GM19043 (cell line): Measurements from ENCODE around the gene ZNRF1.

Source experiments
- ATAC-seq: cut with Tn5 transposase; IDR thresholded peaks from one replicate; pipeline ENCODE4 v1.9.1; 2021; ENCODE audit warnings: low read depth; ENCODE audit not compliant: unreplicated experiment

The ZNRF1 gene

DNA sequence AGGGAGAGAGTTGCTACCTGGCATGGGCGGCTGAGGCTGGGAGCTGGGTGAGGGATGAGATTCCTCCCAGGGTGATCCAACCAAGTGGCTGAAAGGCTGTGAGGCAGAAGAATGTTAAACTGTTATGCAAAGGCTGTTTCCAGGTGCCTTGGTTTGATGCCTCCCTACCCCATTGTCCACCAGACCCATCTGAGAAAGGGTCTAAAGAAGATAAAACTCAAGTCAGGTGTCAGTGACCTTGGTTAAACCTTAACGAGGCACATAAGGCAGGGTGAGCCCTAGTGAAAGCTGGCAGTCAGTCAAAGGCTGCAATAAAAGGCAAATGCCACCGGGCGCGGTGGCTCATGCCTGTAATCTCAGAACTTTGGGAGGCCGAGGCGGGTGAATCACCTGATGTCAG, 94.0 kb downstream of the ZNRF1 start:
- ATAC-seq: no peak

DNA sequence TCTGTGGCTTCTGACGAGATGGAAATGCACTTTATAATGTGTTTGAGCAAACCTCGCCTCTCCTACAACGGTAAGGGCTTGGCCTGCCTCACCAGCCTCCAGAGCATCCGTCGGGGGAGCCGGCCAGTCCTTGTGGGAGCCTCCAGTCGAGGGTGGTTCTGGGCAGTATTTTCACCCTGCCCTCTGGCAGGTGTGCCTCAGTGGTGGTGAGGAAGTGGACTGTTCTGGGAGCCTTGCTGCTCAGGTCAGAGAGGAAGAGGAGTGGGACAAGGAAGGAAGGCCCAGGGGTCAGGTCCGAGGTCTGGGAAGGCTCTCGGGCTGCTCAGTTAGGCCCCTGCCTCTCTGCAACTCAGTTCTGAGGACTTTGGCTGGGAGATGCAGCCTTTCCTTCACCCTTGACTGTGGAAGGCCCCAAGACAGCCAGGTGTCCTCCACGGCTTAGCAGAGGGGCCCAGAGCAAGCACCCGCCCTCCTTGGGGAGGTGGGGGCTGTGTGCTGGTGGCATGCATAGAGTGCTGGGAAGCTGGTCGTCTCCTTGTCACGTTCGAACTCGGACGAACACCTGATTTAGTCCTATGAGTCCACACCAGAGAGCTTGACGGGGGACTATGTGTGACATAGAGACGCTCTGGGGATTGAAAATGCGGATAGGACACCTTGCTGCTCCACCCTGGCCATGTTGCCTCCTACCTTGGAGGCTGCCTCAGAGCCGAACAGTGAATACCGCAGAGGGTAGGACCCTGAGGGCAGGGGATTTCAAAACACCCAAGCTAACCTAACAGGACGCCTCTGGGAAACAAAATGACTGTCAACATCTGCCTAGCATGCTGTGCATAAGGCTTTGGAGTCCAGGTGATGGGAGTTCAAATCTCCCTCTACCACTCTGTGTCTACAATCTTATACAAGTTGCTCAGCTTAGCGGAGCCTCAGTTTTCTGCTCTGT, 95.0 kb downstream of the ZNRF1 start:
- ATAC-seq: no peak

DNA sequence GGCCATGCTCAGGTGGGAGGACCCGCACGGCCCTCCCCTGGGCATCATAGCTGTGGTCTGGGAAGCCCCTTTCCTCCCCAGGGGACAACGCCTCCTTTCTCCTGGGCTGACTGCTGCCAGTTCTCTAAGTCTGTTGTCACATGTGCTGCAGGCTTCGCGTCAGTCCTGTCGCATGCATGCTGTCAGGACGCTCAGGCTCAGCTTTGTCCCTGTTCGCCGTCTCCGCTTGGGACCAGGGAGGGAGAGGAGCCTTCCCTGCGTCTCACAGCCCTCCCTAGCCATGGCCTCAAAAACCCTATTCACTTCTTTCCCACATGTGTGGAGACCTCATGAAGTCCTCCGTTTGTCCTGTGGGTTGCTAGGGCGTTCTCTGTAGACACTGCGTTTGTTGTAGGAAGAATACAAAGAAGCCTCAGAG, 96.4 kb downstream of the ZNRF1 start:
- no peak for ATAC-seq

DNA sequence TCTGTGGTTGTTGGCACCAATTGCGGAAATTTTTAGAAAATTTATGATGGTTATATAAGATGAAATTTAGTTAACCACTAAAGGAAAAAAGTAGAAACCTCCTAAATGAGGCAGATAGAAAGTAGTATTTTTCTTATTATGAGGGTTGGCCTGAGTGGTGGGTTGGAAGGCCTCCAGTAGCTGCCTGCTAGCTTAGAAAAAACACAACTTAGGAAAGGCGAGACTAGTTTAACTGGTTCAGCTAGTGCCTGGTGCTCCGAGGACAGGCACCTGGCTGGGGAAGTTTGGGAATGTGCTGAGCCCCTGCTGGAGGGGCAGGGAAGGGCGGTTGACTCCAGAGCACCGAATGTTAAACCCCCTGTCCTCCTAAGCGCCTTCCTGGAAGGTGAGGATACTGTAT, 97.8 kb downstream of the ZNRF1 start:
- ATAC-seq: no peak

DNA sequence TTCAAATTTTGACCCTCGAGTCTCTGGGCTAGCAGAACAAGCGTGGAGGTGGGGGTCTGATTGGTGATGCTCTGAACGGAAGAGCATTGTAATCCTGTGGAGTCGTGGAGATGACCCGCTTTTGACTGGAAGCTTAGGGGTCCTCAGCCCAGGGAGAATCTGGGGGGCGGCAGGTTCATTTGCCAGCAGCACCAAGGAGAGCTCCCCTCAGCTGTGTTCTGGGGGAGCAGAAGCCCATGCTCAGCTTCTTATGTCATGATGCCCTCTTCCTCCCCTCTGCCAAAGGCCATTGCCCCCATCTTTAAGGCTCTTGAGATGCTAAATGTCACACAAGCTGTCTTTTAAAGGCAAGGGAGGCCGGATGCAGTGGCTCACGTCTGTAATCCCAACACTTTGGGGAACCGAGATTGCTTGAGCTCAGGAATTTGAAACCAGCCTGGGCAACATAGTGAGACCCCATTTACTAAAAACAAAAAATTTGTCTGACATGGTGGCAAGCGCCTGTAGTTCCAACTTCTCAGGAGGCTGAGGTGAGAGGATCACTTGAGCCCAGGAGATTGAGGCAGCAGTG, 98.5 kb downstream of the ZNRF1 start:
- ATAC-seq: no peak

DNA sequence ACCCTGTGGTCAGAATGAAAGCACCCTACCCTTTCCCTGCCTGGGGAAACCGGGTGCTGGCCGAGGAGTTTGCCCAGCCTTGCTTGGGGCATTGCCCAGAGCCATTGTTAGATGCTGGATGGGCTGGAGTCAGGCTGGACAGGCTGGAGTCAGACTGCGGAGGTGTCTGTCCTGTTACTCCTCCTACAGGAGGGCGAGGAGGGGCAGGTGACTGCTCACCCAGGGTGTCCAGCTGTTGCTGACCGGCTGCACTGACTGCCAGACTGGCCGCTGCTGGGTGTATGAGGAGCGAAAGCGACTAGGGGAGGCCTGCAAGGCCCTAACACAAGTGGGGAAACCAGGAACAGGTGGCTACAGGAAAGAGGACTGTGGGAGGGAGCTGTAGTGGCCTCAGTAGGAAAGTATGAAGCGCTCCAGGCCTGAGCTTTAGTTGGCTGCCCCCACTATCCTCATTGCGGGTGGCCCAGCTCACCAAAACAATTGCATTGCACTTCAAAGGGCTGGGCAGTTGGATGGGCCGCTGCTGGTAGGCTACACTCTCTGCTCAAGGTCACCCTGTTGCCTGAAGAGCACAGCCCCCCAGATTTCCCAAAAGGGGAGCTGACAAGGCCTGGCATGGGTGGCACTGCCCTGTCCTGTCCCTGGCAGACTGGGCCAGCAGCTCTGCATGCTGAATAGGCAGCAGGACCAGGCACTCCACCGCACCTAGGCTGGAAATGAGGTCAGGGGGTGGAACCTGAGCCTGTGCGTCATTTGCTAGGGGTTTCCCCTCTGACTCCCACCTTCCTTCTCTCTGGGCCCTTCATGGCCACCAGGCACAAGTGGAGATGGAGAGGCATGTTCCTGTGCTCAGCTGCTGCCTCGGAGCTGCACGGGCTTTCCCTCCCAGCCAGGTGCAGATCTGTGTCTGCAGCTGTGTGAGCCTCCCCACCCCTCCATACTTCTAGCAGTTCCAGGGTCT, 99.4 kb downstream of the ZNRF1 start:
- peak; percentile 47 for ATAC-seq

DNA sequence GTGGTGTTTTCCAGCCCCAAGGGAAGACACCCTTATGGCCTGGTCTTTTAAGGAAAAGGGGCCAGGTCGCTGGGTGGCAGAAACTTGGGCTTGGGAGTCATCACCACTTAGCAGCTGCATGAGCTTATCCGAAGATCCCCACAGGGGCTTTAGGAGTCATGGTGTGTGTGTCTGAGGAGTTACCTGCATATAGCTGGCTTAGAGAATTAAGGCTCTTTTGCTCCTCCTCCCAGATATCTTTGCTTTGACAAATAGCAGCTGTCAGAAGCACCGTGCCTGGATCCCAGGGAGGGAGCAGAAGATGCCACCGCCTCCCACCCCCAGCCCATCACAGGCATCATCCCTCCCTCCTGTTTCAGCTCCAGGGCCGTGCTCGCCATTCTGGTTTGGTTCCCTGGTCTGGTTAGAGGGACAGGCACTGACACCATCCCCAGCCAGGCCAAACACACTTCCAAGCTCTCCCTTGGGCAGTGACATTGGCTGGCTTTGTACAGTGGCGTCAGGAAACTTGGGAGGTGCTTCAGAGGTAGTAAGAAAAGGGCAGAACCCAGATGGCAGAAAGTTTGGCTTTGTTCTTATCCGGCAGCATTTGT, 100.3 kb downstream of the ZNRF1 start:
- ATAC-seq: no peak

DNA sequence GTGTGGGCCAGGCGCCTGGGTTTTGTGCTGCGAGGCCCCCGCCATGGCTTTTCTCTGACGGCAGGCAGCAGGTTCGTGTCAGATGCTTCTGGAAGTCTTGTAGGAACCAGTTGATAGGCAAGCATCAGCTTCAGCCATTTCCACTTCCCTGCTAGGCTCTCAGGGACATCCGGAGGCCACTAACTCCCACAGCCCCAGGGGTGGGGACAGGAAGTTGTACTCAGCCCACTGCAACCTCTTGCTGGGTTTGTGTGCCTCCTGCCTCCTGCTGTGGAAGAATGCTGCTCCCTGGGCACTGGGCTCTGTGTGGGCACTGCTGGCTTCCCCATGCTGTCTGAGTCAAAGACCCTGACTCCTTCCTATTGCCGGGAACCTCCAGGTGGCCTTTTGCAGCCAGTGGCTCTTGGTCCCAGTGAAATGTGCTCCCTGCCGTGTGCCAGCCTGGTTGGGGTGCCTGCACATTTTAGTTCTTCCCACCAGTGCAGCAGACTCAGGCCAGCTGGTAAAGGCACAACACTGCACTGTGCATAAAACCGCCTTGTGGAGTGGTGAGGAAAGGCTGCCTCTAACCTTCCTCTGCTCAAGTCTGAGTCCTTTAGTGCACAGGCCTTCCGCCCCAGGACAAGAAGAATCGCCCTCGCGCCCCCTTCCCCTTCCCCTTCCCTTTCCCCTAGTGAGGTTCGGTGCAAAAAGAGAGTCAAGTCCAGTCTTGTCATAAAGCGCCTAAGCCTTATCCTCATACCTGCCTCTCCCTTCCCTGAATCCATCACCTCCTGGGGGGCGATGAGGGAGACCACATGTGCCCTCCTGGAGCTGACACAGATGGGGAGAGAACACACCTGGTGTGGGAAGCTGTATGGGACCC, 101.1 kb downstream of the ZNRF1 start:
- no peak for ATAC-seq

DNA sequence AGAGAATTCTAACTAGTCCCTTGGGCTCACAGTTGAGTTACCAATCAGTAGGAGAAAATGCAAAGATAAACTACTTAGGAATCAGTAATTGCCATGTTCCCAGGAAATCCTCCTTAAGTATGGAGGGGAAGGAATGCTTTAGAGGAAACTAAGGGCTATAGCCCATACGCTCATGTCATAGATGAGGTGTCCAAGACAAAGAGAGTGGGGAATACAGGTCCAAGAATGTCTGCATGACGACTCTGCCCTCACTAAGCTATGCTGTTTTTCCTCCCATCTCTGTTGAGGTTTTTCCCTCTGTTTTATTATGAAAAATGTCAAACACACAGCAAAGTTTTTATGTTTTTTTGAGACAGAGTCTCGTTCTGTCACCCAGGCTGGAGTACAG, 101.8 kb downstream of the ZNRF1 start:
- ATAC-seq: no peak

DNA sequence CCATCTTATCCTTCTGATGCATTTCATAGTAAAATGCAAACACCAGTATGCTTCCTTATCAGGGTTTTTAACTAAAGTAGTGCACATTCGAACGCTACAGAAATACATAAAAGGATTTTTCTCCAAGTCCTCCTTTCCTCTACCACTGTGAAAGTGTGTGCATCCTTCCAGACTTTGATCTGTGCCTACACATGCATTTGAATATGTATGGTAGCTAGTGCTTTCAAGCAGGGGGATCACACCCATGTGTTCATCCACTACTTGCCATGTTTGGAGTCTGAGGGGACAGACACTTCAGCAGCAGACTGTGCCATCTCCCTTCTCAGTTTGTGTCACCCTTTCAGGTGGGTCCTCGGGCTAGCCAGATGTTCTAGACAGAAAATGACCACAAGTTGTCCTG, 102.8 kb downstream of the ZNRF1 start:
- ATAC-seq: no peak

DNA sequence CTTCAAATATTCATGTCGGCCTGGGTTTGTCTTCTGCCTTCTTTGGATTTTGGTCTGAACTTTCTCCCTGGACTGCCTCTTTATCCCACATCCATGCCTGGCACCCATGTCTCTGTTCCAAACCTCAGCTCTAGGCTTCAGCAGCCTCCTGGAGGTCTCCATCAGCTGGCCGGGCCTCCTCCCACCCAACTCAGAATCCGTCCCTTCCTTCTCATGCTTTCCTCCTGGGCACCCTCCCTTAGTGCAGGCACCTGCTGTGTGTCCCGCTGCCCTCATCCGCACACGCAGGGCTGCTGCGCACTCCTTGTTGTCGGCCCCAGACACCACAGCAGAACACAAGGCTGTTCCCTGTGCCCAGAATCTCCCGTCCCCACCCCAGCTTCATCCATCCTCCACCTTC, 103.8 kb downstream of the ZNRF1 start:
- no peak for ATAC-seq

DNA sequence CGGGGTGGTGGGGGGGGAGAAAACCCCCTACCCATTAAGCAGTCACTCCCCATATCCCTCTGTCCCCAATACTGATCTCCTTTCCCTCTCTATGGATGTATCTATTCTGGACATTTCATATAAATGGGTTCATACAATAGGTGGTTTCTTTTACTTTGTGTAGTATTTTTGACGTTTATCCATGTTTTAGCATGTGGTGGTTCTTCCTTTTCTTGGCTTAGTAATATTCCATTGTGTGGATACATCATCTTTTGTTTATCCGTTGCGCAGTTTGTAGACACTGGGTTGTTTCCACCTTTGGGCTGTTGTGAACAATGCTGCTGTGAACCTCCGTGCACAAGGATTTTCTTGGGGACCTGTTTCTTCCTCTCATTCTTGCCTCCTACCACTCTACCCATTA, 105.2 kb downstream of the ZNRF1 start:
- no peak for ATAC-seq

DNA sequence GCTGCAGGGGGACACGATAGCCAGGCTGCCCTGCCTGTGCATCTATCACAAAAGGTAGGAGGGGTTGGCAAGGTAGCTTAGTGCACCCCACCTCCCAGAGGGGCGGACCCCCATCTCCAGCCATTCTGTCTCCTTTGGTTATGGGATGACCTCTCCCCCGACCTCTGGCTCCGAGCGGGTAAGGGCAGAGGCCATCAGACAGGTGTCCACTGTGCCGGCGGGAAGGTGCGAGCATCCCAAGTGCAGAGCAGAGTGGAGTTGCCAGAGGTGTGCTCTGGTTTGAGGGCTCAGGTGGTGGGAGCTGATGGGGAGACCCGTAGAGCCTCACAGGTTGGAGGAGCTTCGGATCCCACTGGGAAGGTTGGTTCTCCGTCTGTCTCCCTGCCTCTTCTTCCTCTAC, 106.0 kb downstream of the ZNRF1 start:
- no peak for ATAC-seq

DNA sequence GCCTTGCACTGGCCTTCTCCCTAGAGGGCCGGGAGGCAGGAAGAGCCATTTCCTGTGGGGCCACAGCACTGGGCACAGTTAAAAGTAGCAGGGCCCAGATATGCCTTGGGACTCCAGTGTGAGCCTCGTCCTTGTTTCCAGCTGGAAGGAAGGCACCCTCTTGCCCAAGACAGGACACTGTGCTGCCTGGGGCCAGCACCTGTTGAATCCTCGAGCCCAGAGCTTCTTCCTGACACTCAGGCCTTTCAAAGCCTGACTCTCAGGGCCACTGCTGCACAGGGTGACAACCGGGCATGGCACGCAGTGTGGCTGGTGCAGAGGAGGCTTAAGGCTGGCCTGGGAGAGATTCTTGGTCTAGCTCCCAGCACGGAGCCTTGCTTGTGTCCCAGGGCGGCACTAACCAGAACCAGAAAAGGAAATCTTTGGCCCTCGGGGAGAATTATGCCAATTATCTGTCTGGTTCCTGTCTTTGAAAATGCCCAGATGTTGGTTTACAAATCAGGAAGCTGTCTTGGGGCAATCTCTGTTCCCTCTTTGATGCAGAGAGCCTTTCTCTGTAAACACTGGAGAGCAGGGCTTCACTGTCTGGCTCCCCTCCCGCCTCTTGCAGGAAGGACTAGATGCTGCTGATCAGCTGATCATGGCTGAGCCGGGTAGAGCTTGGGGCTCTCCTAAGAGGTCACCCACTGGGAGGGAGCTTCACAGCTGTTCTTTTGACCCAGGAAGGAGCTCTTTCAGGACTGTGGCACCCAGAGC, 106.7 kb downstream of the ZNRF1 start:
- no peak for ATAC-seq

DNA sequence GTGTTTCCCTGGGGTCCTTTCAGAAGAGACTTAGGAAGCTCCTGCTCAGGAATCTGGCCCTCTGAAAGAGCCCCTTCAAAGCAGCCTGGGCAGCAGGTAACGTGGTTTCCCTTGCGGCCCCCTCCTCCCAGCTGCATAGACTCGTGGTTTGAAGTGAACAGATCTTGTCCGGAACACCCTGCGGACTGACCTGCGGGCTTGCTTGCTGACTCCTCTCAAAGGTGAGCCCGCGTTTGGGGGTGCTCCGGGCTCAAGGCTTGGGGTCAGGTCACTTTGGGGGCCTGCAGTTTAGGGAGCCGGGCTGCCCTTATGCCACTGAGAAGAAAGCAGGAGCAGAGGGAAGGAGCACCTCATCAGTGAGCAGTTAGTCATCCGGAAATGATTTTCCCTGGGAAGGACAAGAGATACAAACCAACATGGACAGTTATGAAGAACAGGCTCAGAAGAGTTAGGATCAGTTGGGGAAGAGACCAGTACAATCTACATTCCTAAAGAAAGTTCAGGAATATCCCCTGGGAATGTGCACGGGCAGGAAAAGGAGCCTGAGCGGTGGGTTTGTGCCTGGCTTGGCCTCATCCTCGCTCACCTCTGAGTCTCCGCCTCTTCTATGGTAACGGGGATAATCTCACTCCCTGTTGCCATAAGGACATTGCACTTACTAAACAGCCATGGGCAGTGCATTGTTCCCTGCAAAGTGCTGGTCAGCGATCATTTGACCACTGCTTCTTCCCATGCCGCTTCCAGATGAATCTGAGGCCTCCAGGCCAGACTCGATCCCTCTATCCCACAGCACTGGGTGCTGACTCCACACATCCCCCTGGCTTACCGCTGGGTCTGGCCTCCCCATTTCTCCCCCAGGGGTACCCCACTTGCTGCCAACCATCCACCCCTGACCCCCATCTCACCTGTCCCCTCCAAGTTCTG, 107.8 kb downstream of the ZNRF1 start:
- ATAC-seq: no peak

DNA sequence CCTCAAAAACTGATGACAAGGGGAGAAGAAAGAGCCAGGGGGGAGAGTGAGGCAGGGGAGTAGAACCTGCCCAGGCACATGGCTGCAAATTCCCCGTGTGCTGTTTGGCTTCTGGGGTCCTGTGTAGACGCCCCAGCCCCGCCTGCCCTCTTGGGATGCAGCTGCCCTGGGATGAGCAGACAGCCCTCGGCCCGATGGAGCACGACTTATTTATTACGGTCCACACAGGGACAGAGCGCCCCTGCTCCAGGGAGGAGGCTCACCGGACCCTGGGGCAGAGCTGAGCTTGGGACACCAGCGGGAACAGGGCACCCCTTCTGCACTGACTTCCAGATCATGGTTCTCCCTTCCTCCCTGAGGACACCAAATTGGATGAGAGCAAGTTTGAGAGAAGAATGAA, 108.7 kb downstream of the ZNRF1 start:
- no peak for ATAC-seq

DNA sequence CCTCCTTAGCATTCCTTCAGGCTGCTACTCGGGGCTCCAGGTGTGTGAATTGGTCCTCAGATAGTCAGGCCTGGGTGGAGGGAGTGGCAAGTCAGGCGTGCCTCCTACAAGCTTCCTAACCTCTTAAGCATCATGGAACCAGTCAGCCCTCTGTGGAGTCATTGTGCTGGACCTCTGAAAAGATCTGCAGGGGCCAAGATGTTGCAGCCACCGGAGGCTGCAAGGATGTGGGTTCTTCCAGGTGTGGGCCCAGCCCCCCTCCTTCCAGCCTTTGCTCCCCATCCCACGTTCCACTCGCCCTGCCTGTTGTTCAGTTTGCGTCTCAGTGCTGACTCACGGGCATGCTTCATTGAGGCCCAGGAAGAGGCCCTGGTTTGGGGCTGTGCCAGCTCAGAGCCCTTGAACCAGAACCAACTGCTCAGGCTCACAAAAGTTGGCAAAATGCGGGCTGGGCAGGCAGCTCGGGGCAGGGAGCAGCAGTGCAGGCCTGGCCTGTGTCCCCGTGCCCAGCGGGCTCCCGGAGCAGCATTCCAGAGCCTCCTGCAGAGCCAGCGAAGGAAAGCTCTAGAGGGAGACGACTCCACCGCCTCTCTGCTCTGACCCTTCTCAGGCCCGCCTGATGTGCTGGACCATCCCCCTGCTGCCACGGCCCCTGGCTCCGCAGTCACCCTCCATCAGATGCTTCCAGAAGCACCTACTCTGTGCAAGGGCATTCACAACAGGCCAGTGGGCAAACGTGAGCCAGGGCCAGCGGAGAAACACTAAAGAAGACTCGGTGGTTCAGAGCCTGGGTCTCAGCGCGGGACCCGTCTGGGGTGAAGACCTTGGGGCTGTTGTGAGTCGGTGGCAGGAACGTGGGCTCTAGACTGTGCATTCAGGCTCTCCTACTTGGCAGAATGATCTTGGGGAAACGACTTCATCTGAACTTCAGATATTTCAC, 110.2 kb downstream of the ZNRF1 start:
- ATAC-seq: no peak
